ENCODE results near the gene ARFIP1.

DNA sequence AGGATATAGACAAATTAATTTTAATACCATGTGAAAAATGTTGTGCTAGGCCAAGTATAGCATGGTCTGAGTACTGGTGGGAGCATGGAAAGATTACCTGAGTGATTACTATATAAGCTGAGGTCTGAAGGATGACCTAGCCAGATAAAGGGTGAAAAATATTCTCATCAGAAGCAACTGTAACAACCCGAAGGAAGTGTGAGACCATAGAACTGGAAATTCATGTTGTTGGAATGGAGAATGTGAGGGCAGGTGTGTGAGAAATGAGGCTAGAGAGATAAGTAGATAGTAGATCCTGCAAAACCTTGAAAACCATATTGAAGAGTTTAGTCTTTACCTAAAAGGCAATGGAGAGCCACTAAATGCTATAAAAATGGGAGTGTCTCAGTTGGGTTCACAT lies 71.5 kb downstream of the ARFIP1 start:
- TF ChIP-seq EZH2 (IDR thresholded peaks at IDR 0.05) = no peak
- TF ChIP-seq, protein P1, sequence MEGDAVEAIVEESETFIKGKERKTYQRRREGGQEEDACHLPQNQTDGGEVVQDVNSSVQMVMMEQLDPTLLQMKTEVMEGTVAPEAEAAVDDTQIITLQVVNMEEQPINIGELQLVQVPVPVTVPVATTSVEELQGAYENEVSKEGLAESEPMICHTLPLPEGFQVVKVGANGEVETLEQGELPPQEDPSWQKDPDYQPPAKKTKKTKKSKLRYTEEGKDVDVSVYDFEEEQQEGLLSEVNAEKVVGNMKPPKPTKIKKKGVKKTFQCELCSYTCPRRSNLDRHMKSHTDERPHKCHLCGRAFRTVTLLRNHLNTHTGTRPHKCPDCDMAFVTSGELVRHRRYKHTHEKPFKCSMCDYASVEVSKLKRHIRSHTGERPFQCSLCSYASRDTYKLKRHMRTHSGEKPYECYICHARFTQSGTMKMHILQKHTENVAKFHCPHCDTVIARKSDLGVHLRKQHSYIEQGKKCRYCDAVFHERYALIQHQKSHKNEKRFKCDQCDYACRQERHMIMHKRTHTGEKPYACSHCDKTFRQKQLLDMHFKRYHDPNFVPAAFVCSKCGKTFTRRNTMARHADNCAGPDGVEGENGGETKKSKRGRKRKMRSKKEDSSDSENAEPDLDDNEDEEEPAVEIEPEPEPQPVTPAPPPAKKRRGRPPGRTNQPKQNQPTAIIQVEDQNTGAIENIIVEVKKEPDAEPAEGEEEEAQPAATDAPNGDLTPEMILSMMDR (IDR thresholded peaks at IDR 0.05) = no peak

Measured in neural progenitor cell (in vitro differentiated cells).